ENCODE results near the gene RTRAF.

- TF ChIP-seq, protein P1, sequence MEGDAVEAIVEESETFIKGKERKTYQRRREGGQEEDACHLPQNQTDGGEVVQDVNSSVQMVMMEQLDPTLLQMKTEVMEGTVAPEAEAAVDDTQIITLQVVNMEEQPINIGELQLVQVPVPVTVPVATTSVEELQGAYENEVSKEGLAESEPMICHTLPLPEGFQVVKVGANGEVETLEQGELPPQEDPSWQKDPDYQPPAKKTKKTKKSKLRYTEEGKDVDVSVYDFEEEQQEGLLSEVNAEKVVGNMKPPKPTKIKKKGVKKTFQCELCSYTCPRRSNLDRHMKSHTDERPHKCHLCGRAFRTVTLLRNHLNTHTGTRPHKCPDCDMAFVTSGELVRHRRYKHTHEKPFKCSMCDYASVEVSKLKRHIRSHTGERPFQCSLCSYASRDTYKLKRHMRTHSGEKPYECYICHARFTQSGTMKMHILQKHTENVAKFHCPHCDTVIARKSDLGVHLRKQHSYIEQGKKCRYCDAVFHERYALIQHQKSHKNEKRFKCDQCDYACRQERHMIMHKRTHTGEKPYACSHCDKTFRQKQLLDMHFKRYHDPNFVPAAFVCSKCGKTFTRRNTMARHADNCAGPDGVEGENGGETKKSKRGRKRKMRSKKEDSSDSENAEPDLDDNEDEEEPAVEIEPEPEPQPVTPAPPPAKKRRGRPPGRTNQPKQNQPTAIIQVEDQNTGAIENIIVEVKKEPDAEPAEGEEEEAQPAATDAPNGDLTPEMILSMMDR (optimal IDR thresholded peaks at IDR 0.05 in 1 of 3, IDR thresholded peaks at IDR 0.05 in 1 of 3, conservative IDR thresholded peaks at IDR 0.05 in 1 of 3; ENCODE audit: extremely low read depth in 1 of 3, insufficient read depth in 2 of 3, low read length in 3 of 3), result no peak
- TF ChIP-seq EZH2 (IDR thresholded peaks at IDR 0.05; ENCODE audit: low read length), result no peak
Measured at GRCh38 chr14:51998348-51998747, 9.0 kb downstream of the RTRAF start.
